Kidney (tissue), 14 donors: ENCODE measurements around the gene ITGA7. TPM values are rescaled to one million over a fixed set of nuclear protein-coding genes. Genes with fewer than 3 reads are reported as not detected.

ENCODE experiments used
- DNase-seq, 5 donors: peaks; one replicate each; pipeline ENCODE4 v3.0.0-alpha.2; 2013 to 2020
- FAIRE-seq: peaks from 2 replicates; lab custom pipeline; 2012; peaks lifted over from hg19 to GRCh38; lab: Jason Lieb, UNC
- H3K27ac ChIP-seq, 2 donors: one replicate each; pipeline ENCODE4 v1.7.0; 2013; ENCODE audit warnings: low read depth in 2 of 2, low read length in 2 of 2, inconsistent platforms in 1 of 2
- H3K27me3 ChIP-seq: one replicate; pipeline ENCODE4 v1.7.1; 2013; ENCODE audit warnings: low read length, inconsistent platforms; ENCODE audit not compliant: control insufficient read depth, insufficient read depth
- H3K36me3 ChIP-seq, 3 donors: one replicate each; pipeline versions ENCODE4 v1.7.0 to v1.7.1; 2013; ENCODE audit warnings: low read length in 3 of 3, control low read depth in 1 of 3, inconsistent platforms in 1 of 3; ENCODE audit not compliant: insufficient read depth in 3 of 3, control insufficient read depth in 2 of 3
- H3K4me1 ChIP-seq, 3 donors: one replicate each; pipeline versions ENCODE4 v1.7.0 to v1.7.1; 2013; ENCODE audit warnings: low read length in 3 of 3, inconsistent platforms in 1 of 3, low read depth in 1 of 3; ENCODE audit not compliant: control insufficient read depth in 2 of 3, insufficient read depth in 2 of 3
- H3K4me3 ChIP-seq, 3 donors: one replicate each; pipeline versions ENCODE4 v1.7.0 to v1.8.1; 2013; ENCODE audit warnings: low read length in 3 of 3, control low read depth in 1 of 3, inconsistent platforms in 1 of 3
- H3K9ac ChIP-seq, 3 donors: one replicate each; pipeline versions ENCODE4 v1.7.0 to v1.7.1; 2013; ENCODE audit warnings: low read length in 3 of 3, control low read depth in 1 of 3, inconsistent platforms in 1 of 3
- H3K9me3 ChIP-seq, 3 donors: one replicate each; pipeline versions ENCODE4 v1.7.0 to v1.7.1; 2013; ENCODE audit warnings: low read length in 3 of 3, control low read depth in 1 of 3, inconsistent platforms in 1 of 3; ENCODE audit not compliant: control insufficient read depth in 2 of 3, insufficient read depth in 1 of 3
- intact Hi-C: fragments of 100-400 bp; cut with DNase I; formaldehyde crosslinking; loops from one replicate; pipeline ENCODE4 v1.11.1; 2022
- polyA plus RNA-seq: library from polyadenylated mRNA; stranded (reverse); fragments of 350-450 nt; fragmentation: Illumina TruSeq; extraction: RNeasy Lipid Tissue Mini Kit (QIAGEN cat#74804); gene quantifications from one replicate; pipeline ENCODE4 v1.2.3, GENCODE V29; 2014; ENCODE audit warnings: low read depth, low replicate concordance; ENCODE audit not compliant: insufficient read depth
- total RNA-seq: library from RNA; stranded (reverse); fragmentation: NEBNext Ultra II Directional; extraction: Animal tissue kit (Norgen Biotek cat#: 25700); gene quantifications from one replicate; pipeline ENCODE4 v1.2.1, GENCODE V29; 2021
- TF ChIP-seq, protein P1 (sequence below): IDR thresholded peaks from 3 replicates; pipeline ENCODE4 v1.5.1; 2012; ENCODE audit warnings: mild to moderate bottlenecking, moderate library complexity, borderline replicate concordance; ENCODE audit not compliant: insufficient read depth; ENCODE audit errors: extremely low read depth
- donor health status: control.
- donor health status: control.
- donor health status: control.
- donor health status: control.
- donor health status: control.
- donor health status: DM: yes; HTN: yes; CAD: no.
- donor health status: Normal renal cell carcinoma (clear cell type).

Gene ITGA7
- total and polyA plus RNA-seq, 2 donors from 2014 or later = 26.2 to 66.3 TPM

DNA sequence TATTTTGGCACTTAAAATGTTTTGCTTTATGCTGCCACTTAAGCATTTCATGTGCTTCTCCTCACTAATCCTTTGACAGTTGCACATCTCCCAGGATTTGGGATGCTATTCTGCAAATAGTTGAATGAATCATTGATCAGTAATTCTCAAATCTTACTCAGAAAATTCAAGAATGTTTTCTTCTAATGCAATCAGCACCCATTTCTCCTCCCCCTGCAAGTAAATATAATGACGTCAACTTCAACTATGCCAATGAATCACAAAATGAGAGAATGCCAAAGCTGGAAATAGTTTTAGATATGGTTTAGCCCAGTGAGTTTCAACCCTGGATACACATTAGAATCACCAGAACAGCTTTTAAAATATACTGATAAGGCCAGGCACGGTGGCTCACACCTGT is 6.0 kb upstream of the ITGA7 start:
- H3K4me1 ChIP-seq = peaks cover 7 to 14% (median 14%) of the 10 kb centered on the region in 3 donors
- no peaks in the 10 kb centered on the region for H3K9me3 ChIP-seq
- no peak for DNase-seq
- no peaks in the 10 kb centered on the region for H3K36me3 ChIP-seq
- H3K4me3 ChIP-seq = no peak overlapping the region
- H3K27ac ChIP-seq = no peak overlapping the region
- intact Hi-C loops = no loop called here
- no peak for FAIRE-seq
- H3K9ac ChIP-seq = no peak overlapping the region
- no peaks in the 10 kb centered on the region for H3K27me3 ChIP-seq
- TF ChIP-seq, protein P1, sequence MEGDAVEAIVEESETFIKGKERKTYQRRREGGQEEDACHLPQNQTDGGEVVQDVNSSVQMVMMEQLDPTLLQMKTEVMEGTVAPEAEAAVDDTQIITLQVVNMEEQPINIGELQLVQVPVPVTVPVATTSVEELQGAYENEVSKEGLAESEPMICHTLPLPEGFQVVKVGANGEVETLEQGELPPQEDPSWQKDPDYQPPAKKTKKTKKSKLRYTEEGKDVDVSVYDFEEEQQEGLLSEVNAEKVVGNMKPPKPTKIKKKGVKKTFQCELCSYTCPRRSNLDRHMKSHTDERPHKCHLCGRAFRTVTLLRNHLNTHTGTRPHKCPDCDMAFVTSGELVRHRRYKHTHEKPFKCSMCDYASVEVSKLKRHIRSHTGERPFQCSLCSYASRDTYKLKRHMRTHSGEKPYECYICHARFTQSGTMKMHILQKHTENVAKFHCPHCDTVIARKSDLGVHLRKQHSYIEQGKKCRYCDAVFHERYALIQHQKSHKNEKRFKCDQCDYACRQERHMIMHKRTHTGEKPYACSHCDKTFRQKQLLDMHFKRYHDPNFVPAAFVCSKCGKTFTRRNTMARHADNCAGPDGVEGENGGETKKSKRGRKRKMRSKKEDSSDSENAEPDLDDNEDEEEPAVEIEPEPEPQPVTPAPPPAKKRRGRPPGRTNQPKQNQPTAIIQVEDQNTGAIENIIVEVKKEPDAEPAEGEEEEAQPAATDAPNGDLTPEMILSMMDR = no peak

DNA sequence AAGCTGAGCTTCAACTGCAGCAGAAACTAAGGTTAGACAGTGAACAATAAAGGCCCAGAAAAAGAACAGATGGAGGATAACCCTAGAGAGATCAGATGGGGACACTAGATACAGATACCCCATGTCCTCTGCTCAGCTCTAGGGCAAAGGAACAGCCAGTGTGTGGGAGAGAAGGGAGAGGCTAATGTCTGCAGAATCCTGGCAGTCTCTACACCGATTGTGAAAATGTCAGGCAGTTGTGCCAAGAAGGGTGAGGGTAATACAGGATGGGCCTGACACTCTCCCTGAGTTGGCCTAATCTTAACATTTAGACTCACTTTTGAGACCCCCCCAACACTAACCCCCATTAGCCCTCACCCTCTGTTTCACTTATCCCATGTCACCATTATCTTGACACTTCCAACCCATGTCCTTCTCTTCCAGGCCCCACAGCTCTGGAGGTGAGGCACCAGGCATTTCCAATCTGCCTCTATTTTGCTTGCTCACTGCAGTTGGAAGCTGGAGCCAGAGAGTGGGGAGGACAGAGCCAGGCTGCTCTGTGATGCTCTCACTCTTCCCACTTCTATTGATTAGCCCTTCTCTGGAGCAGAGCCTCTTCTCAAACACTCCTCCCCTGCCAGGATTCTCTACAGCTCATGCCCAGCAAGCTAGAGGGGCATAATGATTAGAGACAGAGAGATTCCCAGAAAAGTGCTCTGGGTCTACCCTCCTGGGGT is 5.2 kb upstream of the ITGA7 start:
- no peaks in the 10 kb centered on the region for H3K27me3 ChIP-seq
- intact Hi-C loops = no loop called here
- no peaks in the 10 kb centered on the region for H3K9me3 ChIP-seq
- H3K4me3 ChIP-seq = no peak overlapping the region
- no peak overlapping the region for H3K9ac ChIP-seq
- FAIRE-seq (no peak), DNase-seq (no peak)
- TF ChIP-seq, protein P1 = no peak
- no peak overlapping the region for H3K27ac ChIP-seq
- peaks cover 7 to 17% (median 11%) of the 10 kb centered on the region in 3 donors for H3K4me1 ChIP-seq
- H3K36me3 ChIP-seq = no peaks in the 10 kb centered on the region

DNA sequence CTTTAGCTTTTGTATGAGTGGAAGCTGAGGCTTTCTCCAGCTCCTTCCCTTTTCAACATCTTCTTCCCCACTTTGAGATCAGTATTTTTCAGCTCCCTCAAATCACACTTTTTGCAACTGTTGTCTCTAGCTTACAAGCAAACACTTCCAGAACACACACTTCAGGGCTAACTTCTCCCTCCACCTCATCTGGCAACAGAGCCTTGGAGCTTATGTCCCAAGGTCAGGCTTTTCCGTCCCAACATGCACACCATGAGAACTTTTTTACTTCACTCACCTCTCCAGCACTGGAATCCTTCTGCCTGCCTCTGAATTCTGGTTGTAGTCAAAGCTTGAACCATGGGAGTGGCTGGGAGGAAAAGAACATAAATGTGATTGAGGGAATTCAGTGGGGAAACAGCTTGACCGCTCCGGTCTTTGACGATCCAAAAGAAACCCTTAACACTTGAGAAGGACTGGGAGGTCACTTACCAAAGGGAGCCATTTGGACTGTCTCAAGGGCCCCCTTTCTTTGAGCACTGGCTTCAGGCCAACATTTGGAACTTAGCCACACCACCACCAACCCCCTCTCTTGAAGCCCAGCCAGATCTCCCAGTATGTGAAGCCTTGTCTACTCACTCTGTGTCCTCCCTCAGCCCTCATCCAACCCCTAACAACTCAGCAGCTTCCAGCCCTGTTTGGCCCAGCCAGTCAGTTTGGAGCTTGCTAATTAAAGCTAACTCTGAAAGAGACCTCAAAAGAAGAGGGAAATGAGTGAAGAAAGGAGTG is 4.3 kb upstream of the ITGA7 start:
- FAIRE-seq (no peak), DNase-seq (peak in 3 of 5 donors; percentile 58 to 88 (median 67))
- no peak overlapping the region for H3K9ac ChIP-seq
- H3K9me3 ChIP-seq = no peaks in the 10 kb centered on the region
- no peak overlapping the region for H3K27ac ChIP-seq
- TF ChIP-seq, protein P1 = no peak
- H3K36me3 ChIP-seq = no peaks in the 10 kb centered on the region
- no peak overlapping the region for H3K4me3 ChIP-seq
- H3K4me1 ChIP-seq = peaks cover 4 to 11% (median 6%) of the 10 kb centered on the region in 3 donors
- H3K27me3 ChIP-seq = no peaks in the 10 kb centered on the region
- intact Hi-C loops = no loop called here
